GM21360 (cell line): Measurements from ENCODE around the gene LGALS12.
"Not testable (repeated sequence)": the region's sequence is repeated elsewhere in the genome, so short reads cannot be mapped to it uniquely, and the experiment has no call there.

Source experiments
- ATAC-seq: cut with Tn5 transposase; IDR thresholded peaks from one replicate; pipeline ENCODE4 v1.9.1; 2021; ENCODE audit warnings: mild to moderate bottlenecking, moderate library complexity; ENCODE audit not compliant: unreplicated experiment

Gene LGALS12

GRCh38 chr11:63532117-63532516 lies 26.2 kb downstream of the LGALS12 start:
- no peak for ATAC-seq

GRCh38 chr11:63532799-63533475 lies 27.1 kb downstream of the LGALS12 start:
- no peak for ATAC-seq

- ATAC-seq: no peak
Observed at GRCh38 chr11:63534076-63534475, 28.2 kb downstream of the LGALS12 start.

- ATAC-seq: no peak
Observed at GRCh38 chr11:63534895-63535461, 29.1 kb downstream of the LGALS12 start.

- no peak for ATAC-seq
Observed at GRCh38 chr11:63535734-63536133, 29.9 kb downstream of the LGALS12 start.

GRCh38 chr11:63536669-63537292 lies 30.9 kb downstream of the LGALS12 start, which contains the start of gene PLAAT4:
Gene PLAAT4, plus strand, starts transcription at chr11:63536808. Its CDS starts 61 bp downstream, at chr11:63536869.
- ATAC-seq: no peak

GRCh38 chr11:63537293-63538101 lies 31.6 kb downstream of the LGALS12 start:
- ATAC-seq: no peak

- ATAC-seq: not testable (repeated sequence)
Observed at GRCh38 chr11:63542506-63542905, 36.6 kb downstream of the LGALS12 start.

GRCh38 chr11:63543711-63544110 lies 37.8 kb downstream of the LGALS12 start:
- ATAC-seq: no peak

GRCh38 chr11:63547061-63547460 lies 41.2 kb downstream of the LGALS12 start:
- no peak for ATAC-seq

- ATAC-seq: no peak
Observed at GRCh38 chr11:63548178-63548577, 42.3 kb downstream of the LGALS12 start.

GRCh38 chr11:63549411-63549810 lies 43.5 kb downstream of the LGALS12 start:
- no peak for ATAC-seq

- ATAC-seq: not testable (repeated sequence)
Observed at GRCh38 chr11:63550156-63550700, 44.3 kb downstream of the LGALS12 start.

- ATAC-seq: no peak
Observed at GRCh38 chr11:63551091-63551888, 45.4 kb downstream of the LGALS12 start.

GRCh38 chr11:63551889-63552266 lies 46.0 kb downstream of the LGALS12 start:
- no peak for ATAC-seq

- no peak for ATAC-seq
Observed at GRCh38 chr11:63552921-63553320, 47.0 kb downstream of the LGALS12 start.

GRCh38 chr11:63553759-63554158 lies 47.9 kb downstream of the LGALS12 start:
- ATAC-seq: no peak

GRCh38 chr11:63554877-63555223 lies 49.0 kb downstream of the LGALS12 start:
- ATAC-seq: no peak

- ATAC-seq: no peak
Observed at GRCh38 chr11:63556404-63557013, 50.6 kb downstream of the LGALS12 start.

GRCh38 chr11:63557570-63557969 lies 51.7 kb downstream of the LGALS12 start:
- ATAC-seq: no peak
